Large intestine (tissue), 3 donors: ENCODE results near the gene GRK4. TPM values are rescaled to one million over a fixed set of nuclear protein-coding genes. Genes with fewer than 3 reads are reported as not detected.
"Not testable (repeated sequence)": the region's sequence is repeated elsewhere in the genome, so short reads cannot be mapped to it uniquely, and the experiment has no call there.

Source experiments
- DNase-seq, 2 donors: peaks; one replicate each; pipeline versions ENCODE4 v3.0.0 to v3.0.0-alpha.2; 2013
- H3K27ac ChIP-seq: one replicate; pipeline ENCODE4 v1.5.1; 2013; ENCODE audit warnings: low read length
- H3K27me3 ChIP-seq: 2 replicates; pipeline ENCODE4 v1.6.1; 2013; ENCODE audit warnings: low read length; ENCODE audit not compliant: control insufficient read depth, insufficient read depth
- H3K36me3 ChIP-seq: 2 replicates; pipeline ENCODE4 v1.6.1; 2013; ENCODE audit warnings: low read length; ENCODE audit not compliant: control insufficient read depth, insufficient read depth
- H3K4me1 ChIP-seq: one replicate; pipeline ENCODE4 v1.6.1; 2013; ENCODE audit warnings: low read length; ENCODE audit not compliant: control insufficient read depth, insufficient read depth
- H3K4me3 ChIP-seq: one replicate; pipeline ENCODE4 v1.5.1; 2013; ENCODE audit warnings: low read length
- H3K9me3 ChIP-seq: one replicate; pipeline ENCODE4 v1.6.1; 2013; ENCODE audit warnings: mild to moderate bottlenecking, low read depth, low read length, moderate library complexity; ENCODE audit not compliant: control insufficient read depth
- WGBS: methylation state at CpG from one replicate; pipeline ENCODE4 v1.1.5; 2013; ENCODE audit warnings: low lambda C conversion rate; ENCODE audit not compliant: insufficient coverage; 5-methylcytosine and 5-hydroxymethylcytosine counted together
- polyA plus RNA-seq: library from polyadenylated mRNA; unstranded; fragments of 120-200 nt; gene quantifications from one replicate; pipeline ENCODE4 v1.2.1, GENCODE V29; 2013

The GRK4 gene
- polyA plus RNA-seq, 1 donor: 5.5 TPM

GRCh38 chr4:2949782-2950125, 13.6 kb upstream of the GRK4 start:
- H3K4me1 ChIP-seq: no peaks in the 10 kb centered on the region
- no peaks in the 10 kb centered on the region for H3K9me3 ChIP-seq
- DNase-seq: no peak
- H3K4me3 ChIP-seq: no peak overlapping the region
- no peaks in the 10 kb centered on the region for H3K27me3 ChIP-seq
- peaks cover 84% of the 10 kb centered on the region for H3K36me3 ChIP-seq
- WGBS: 100% methylated on average over 2 of the region's 11 CpGs
- H3K27ac ChIP-seq: no peak overlapping the region

GRCh38 chr4:2950221-2950989, 13.0 kb upstream of the GRK4 start:
- Histone ChIP-seq H3K27ac (no peak overlapping the region), H3K4me3 (no peak overlapping the region), H3K36me3 (peaks cover 83% of the 10 kb centered on the region), H3K9me3 (peaks cover 3% of the 10 kb centered on the region), H3K4me1 (no peaks in the 10 kb centered on the region), H3K27me3 (no peaks in the 10 kb centered on the region)
- 100% methylated on average over 2 of the region's 16 CpGs for WGBS
- DNase-seq: no peak

- no peak for DNase-seq
- H3K4me3 ChIP-seq: no peak overlapping the region
- no peaks in the 10 kb centered on the region for H3K27me3 ChIP-seq
- no peak overlapping the region for H3K27ac ChIP-seq
- H3K4me1 ChIP-seq: no peaks in the 10 kb centered on the region
- H3K9me3 ChIP-seq: peaks cover 3% of the 10 kb centered on the region
- peaks cover 83% of the 10 kb centered on the region for H3K36me3 ChIP-seq
- 100% methylated on average over 1 of the region's 6 CpGs for WGBS
Observed at GRCh38 chr4:2953496-2953895, 9.9 kb upstream of the GRK4 start.

- Histone ChIP-seq H3K27me3 (no peaks in the 10 kb centered on the region), H3K27ac (no peak overlapping the region), H3K9me3 (peaks cover 3% of the 10 kb centered on the region), H3K4me3 (no peak overlapping the region), H3K4me1 (no peaks in the 10 kb centered on the region), H3K36me3 (peaks cover 77% of the 10 kb centered on the region)
- WGBS: no CpG with 5 or more reads among the region's 33 CpGs
- DNase-seq: no peak
Observed at GRCh38 chr4:2954358-2955185, 8.8 kb upstream of the GRK4 start.

- H3K4me1 ChIP-seq, H3K27ac ChIP-seq, H3K27me3 ChIP-seq, H3K4me3 ChIP-seq, DNase-seq, H3K9me3 ChIP-seq: not testable (repeated sequence)
- 100% methylated on average over 1 of the region's 44 CpGs for WGBS
- H3K36me3 ChIP-seq: peaks cover 70% of the 10 kb centered on the region
Observed at GRCh38 chr4:2955186-2956044, 8.0 kb upstream of the GRK4 start.

- WGBS: no CpG with 5 or more reads among the region's 9 CpGs
- Histone ChIP-seq H3K36me3 (peaks cover 48% of the 10 kb centered on the region), H3K27ac (no peak overlapping the region), H3K9me3 (peaks cover 3% of the 10 kb centered on the region), H3K4me3 (no peak overlapping the region), H3K27me3 (no peaks in the 10 kb centered on the region), H3K4me1 (peaks cover 7% of the 10 kb centered on the region)
- no peak for DNase-seq
Observed at GRCh38 chr4:2958446-2958845, 4.9 kb upstream of the GRK4 start.

GRCh38 chr4:2960450-2960849, 2.9 kb upstream of the GRK4 start:
- H3K4me3 ChIP-seq, H3K4me1 ChIP-seq, H3K27me3 ChIP-seq, DNase-seq, H3K9me3 ChIP-seq, H3K27ac ChIP-seq: not testable (repeated sequence)
- peaks cover 33% of the 10 kb centered on the region for H3K36me3 ChIP-seq
- WGBS: 100% methylated on average over 1 of the region's 4 CpGs

GRCh38 chr4:2961421-2961810, 2.0 kb upstream of the GRK4 start:
- Histone ChIP-seq H3K4me3 (no peak overlapping the region), H3K9me3 (no peaks in the 10 kb centered on the region), H3K36me3 (peaks cover 23% of the 10 kb centered on the region), H3K27me3 (no peaks in the 10 kb centered on the region), H3K4me1 (peaks cover 7% of the 10 kb centered on the region), H3K27ac (no peak overlapping the region)
- 20% methylated on average over 1 of the region's 8 CpGs for WGBS
- DNase-seq: no peak

GRCh38 chr4:2961811-2962441, 1.4 kb upstream of the GRK4 start:
- Histone ChIP-seq H3K27ac (no peak overlapping the region), H3K36me3 (peaks cover 18% of the 10 kb centered on the region), H3K9me3 (no peaks in the 10 kb centered on the region), H3K4me1 (peaks cover 7% of the 10 kb centered on the region), H3K4me3 (peak overlapping the region; percentile 87), H3K27me3 (no peaks in the 10 kb centered on the region)
- WGBS: no CpG with 5 or more reads among the region's 14 CpGs
- DNase-seq: peak in 1 of 2 donors; percentile 18
